GM19467 (cell line): Measurements from ENCODE around the gene C5AR2.
"Not testable (repeated sequence)": the region's sequence is repeated elsewhere in the genome, so short reads cannot be mapped to it uniquely, and the experiment has no call there.

Source experiments
- ATAC-seq: cut with Tn5 transposase; IDR thresholded peaks from one replicate; pipeline ENCODE4 v1.9.1; 2021; ENCODE audit warnings: mild to moderate bottlenecking, moderate library complexity; ENCODE audit not compliant: unreplicated experiment

Gene C5AR2

GRCh38 chr19:47323409-47323808, 8.6 kb upstream of the C5AR2 start:
- no peak for ATAC-seq

- ATAC-seq: no peak
Measured at GRCh38 chr19:47323872-47324271, 8.1 kb upstream of the C5AR2 start.

- no peak for ATAC-seq
Measured at GRCh38 chr19:47324502-47324901, 7.5 kb upstream of the C5AR2 start.

- no peak for ATAC-seq
Measured at GRCh38 chr19:47330466-47330869, 1.5 kb upstream of the C5AR2 start.

GRCh38 chr19:47331490-47331889, 485 bp upstream of the C5AR2 start:
- ATAC-seq: no peak

- not testable (repeated sequence) for ATAC-seq
Measured at GRCh38 chr19:47336765-47337718, 5.1 kb downstream of the C5AR2 start.

GRCh38 chr19:47339196-47339880, 7.4 kb downstream of the C5AR2 start:
- no peak for ATAC-seq

- no peak for ATAC-seq
Measured at GRCh38 chr19:47340477-47341208, 8.7 kb downstream of the C5AR2 start.

GRCh38 chr19:47341734-47342133, 9.8 kb downstream of the C5AR2 start:
- ATAC-seq: no peak

- no peak for ATAC-seq
Measured at GRCh38 chr19:47343194-47343802, 11.3 kb downstream of the C5AR2 start.

GRCh38 chr19:47344425-47344824, 12.4 kb downstream of the C5AR2 start:
- no peak for ATAC-seq

GRCh38 chr19:47346024-47346423, 14.0 kb downstream of the C5AR2 start:
- ATAC-seq: not testable (repeated sequence)

- ATAC-seq: peak; percentile 91
Measured at GRCh38 chr19:47348819-47349795, 17.1 kb downstream of the C5AR2 start, which contains the start of gene DHX34. TSS of gene DHX34 (plus strand) at chr19:47349315. CDS start at chr19:47353031, 3,716 bp downstream.

- ATAC-seq: no peak
Measured at GRCh38 chr19:47350630-47351029, 18.7 kb downstream of the C5AR2 start.

- no peak for ATAC-seq
Measured at GRCh38 chr19:47351548-47351947, 19.6 kb downstream of the C5AR2 start.

GRCh38 chr19:47352095-47352494, 20.1 kb downstream of the C5AR2 start:
- ATAC-seq: no peak

- no peak for ATAC-seq
Measured at GRCh38 chr19:47353307-47353712, 21.3 kb downstream of the C5AR2 start.

- ATAC-seq: no peak
Measured at GRCh38 chr19:47356900-47357299, 24.9 kb downstream of the C5AR2 start.

GRCh38 chr19:47357788-47358680, 26.1 kb downstream of the C5AR2 start:
- no peak for ATAC-seq
